Measurements from ENCODE around the gene TMEM121.

TMEM121 gene

GRCh38 chr14:105525861-105526775 lies at the start of gene TMEM121:
Gene TMEM121 (plus strand): TSS chr14:105526583. CDS start chr14:105528835, 2,252 bp downstream.
- Histone ChIP-seq H4K20me1 (peaks cover 0 to 15% (median 0%) of the 10 kb centered on the region in 11 experiments; a peak in 6 of 22 replicates), H3K9ac (peak within 1 kb of the TSS; percentile 77 to 88 (median 85)), H3K4me3 (peak within 1 kb of the TSS; percentile 60 to 84 (median 72)), H3K27me3 (peaks cover 0 to 19% (median 0%) of the 10 kb centered on the region in 11 experiments; a peak in 7 of 22 replicates), H3K27ac (peak within 1 kb of the TSS in 10 of 11 experiments; percentile 9 to 89 (median 75); a peak in 17 of 22 replicates), H3K4me2 (peak within 1 kb of the TSS; percentile 95 to 100 (median 99)), H3K4me1 (peaks cover 33 to 55% (median 46%) of the 10 kb centered on the region in 10 experiments), H3K9me3 (replicated peaks in 1 of 11) (no peaks in the 10 kb centered on the region), H3K36me3 (no peaks in the 10 kb centered on the region)
- no peak for TF ChIP-seq Cebpa-rat (IDR thresholded peaks at IDR 0.05)

DNA sequence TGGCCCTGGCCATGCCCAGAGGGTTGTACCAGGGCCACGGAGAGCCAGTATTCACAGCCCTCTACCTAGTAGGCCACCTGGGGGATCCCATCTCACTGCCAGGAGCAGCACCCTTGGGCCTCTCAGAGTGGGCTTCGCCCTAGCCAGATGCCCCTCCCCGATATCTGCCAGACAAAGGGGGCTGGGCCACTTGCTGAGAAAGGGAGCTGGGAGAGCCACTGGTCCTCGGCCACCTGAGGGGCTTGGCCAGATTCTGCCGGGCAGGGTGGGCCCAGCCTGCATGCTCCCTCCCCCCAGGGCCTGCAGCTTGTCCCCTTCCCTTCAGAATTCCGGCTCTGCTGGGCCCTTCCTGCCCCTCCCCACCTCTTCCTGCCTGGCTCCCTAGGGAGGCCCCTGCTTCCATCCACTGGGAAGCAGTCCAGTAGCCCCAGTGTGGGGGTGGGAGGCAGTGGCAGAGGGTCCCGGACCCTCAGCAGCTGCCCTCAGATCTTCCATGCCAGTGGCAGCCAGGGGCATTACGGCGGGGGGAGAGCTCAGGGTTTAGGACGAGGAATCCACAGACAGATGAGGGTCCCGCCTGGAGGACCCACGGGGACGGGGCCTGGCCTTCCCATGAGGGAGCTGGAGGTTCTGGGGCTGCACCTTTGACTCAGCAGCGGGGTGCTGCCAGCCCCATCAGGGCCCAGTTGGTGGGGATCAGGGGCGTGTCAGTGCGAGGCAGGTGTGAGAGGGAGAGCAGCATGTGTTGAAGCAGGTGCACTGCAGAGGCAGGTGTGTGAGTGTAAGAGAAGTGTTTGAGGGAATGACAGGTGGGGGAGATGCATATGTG lies 49.3 kb upstream of the TMEM121 start:
- H3K4me2 ChIP-seq, result peak overlapping the region; percentile 88 to 100 (median 99)
- peaks cover 50 to 82% (median 75%) of the 10 kb centered on the region in 10 experiments for H3K4me1 ChIP-seq
- H3K27ac ChIP-seq, result no peak overlapping the region

DNA sequence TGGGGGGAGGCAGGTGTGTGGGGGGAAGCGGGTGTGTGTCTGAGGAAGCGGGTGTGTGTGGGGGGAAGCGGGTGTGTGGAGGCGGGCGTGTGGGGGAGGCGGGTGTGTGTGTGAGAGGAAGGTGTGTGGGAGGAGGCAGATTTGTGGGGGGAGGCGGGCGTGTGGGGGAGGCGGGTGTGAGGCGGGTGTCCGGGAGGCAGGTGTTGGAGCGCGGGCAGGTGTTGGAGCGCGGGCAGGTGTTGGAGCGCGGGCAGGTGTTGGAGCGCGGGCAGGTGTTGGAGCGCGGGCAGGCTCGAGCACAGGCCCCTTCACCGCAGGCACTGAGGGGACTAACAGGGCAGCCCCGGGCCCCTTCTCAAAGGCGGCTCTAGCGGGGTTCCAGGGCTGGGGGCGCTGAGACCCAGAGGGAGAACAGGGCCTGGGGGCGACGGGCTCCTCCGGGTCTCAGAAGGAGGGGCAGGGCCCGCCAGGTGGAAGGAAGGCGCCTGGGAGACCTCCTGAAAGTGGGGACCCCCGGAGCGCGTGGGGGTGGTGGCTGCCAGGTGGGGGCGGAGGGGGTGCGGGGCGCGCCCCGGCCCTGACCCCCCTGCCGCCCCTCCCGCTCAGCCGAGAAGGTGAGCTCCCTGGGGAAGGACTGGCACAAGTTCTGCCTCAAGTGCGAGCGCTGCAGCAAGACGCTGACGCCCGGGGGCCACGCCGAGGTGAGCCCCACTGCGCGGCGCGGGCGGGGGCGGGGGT lies 48.6 kb upstream of the TMEM121 start:
- H3K27me3 ChIP-seq, result peaks cover 49 to 62% (median 61%) of the 10 kb centered on the region in 11 experiments
- H3K4me1 ChIP-seq, result peaks cover 51 to 82% (median 75%) of the 10 kb centered on the region in 10 experiments
- peaks cover 0 to 76% (median 38%) of the 10 kb centered on the region in 11 experiments; a peak in 19 of 22 replicates for H4K20me1 ChIP-seq
- H3K9me3 ChIP-seq (replicated peaks in 1 of 11), result peaks cover 0 to 6% (median 0%) of the 10 kb centered on the region in 11 experiments; a peak in 2 of 22 replicates
- no peak for TF ChIP-seq Cebpa-rat (IDR thresholded peaks at IDR 0.05)
- no peak overlapping the region for H3K4me3 ChIP-seq
- H3K27ac ChIP-seq, result no peak overlapping the region
- peak overlapping the region in 10 of 11 experiments; percentile 11 to 100 (median 64); a peak in 16 of 22 replicates for H3K4me2 ChIP-seq
- H3K9ac ChIP-seq, result no peak overlapping the region
- H3K36me3 ChIP-seq, result no peaks in the 10 kb centered on the region

More for the DNA sequence above, 49.3 kb upstream of the TMEM121 start:
- peak overlapping the region in 6 of 11 experiments; percentile 66 to 80 (median 72); a peak in 5 of 22 replicates for H3K9ac ChIP-seq
- peaks cover 49 to 62% (median 61%) of the 10 kb centered on the region in 11 experiments for H3K27me3 ChIP-seq
- TF ChIP-seq Cebpa-rat (IDR thresholded peaks at IDR 0.05), result no peak
- H3K4me3 ChIP-seq, result peak overlapping the region in 8 of 10 experiments; percentile 20 to 81 (median 72); a peak in 12 of 20 replicates
- no peaks in the 10 kb centered on the region for H3K36me3 ChIP-seq
- peaks cover 0 to 6% (median 0%) of the 10 kb centered on the region in 11 experiments; a peak in 2 of 22 replicates for H3K9me3 ChIP-seq (replicated peaks in 1 of 11)
- H4K20me1 ChIP-seq, result peaks cover 0 to 76% (median 46%) of the 10 kb centered on the region in 11 experiments; a peak in 19 of 22 replicates

DNA sequence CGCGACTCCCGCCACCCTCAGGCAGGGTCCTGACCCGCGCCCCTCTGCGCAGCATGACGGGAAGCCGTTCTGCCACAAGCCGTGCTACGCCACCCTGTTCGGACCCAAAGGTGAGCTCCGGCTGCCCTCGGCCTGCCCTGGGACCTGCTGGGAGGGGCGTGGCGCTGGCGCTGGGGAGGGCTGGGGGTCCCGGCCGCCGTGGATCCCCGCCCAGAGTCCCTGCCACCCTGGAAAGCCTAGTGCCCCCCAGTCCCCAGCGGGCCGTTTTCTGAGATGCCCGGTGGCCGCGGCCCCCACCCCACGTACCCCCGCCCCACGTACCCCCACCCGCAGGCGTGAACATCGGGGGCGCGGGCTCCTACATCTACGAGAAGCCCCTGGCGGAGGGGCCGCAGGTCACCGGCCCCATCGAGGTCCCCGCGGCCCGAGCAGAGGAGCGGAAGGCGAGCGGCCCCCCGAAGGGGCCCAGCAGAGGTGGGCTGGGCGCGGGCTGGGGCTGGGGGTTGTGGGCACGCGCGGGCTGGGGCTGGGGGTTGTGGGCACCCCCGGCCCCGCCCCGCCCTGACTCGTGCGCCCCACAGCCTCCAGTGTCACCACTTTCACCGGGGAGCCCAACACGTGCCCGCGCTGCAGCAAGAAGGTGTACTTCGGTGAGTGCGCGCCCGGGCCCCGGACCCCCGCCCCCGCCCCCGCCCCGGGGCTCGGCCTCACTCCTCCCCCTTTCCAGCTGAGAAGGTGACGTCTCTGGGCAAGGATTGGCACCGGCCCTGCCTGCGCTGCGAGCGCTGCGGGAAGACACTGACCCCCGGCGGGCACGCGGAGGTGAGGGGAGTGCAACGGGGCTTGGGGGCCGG lies 47.8 kb upstream of the TMEM121 start:
- no peak overlapping the region for H3K4me3 ChIP-seq
- peaks cover 0 to 76% (median 35%) of the 10 kb centered on the region in 11 experiments; a peak in 15 of 22 replicates for H4K20me1 ChIP-seq
- H3K9ac ChIP-seq, result no peak overlapping the region
- no peak overlapping the region for H3K27ac ChIP-seq
- peak overlapping the region in 10 of 11 experiments; percentile 11 to 49 (median 32); a peak in 11 of 22 replicates for H3K4me2 ChIP-seq
- no peaks in the 10 kb centered on the region for H3K36me3 ChIP-seq
- TF ChIP-seq Cebpa-rat (IDR thresholded peaks at IDR 0.05), result no peak
- H3K4me1 ChIP-seq, result peaks cover 55 to 82% (median 75%) of the 10 kb centered on the region in 10 experiments
- H3K27me3 ChIP-seq, result peaks cover 49 to 62% (median 61%) of the 10 kb centered on the region in 11 experiments
- peaks cover 0 to 6% (median 0%) of the 10 kb centered on the region in 11 experiments; a peak in 2 of 22 replicates for H3K9me3 ChIP-seq (replicated peaks in 1 of 11)

DNA sequence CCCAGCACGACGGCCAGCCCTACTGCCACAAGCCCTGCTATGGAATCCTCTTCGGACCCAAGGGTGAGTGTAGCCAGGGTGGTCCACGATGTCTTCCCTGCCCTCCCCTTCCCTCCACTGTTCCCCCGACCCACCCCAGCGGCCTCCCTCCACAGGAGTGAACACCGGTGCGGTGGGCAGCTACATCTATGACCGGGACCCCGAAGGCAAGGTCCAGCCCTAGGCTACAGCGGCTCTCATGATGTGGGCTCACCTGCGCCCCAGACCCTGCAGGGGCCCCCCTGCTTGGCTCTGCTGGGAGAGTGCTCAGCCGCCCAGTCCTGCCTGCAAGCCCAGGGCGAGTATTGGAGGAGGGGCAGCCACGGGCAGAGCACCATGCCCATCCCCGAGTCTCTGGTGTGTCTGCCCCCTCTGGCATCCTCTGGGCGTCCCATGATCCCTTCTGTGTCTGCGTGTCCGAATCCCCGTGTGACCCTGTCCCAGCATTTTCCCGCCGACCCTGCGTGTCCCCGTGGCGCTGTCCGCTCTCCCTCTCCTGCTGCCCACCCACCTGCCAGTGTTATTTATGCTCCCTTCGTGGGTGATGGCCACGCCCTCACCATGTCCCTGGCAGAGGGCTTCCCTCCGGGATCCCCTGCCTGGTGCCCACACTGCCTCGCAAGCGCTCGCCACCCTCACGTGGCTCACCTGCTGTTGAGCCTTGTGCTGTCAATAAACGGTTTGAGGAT lies 46.8 kb upstream of the TMEM121 start:
- peaks cover 49 to 62% (median 61%) of the 10 kb centered on the region in 11 experiments for H3K27me3 ChIP-seq
- H3K36me3 ChIP-seq, result no peaks in the 10 kb centered on the region
- peaks cover 54 to 86% (median 80%) of the 10 kb centered on the region in 10 experiments for H3K4me1 ChIP-seq
- no peak overlapping the region for H3K4me3 ChIP-seq
- H3K9ac ChIP-seq, result no peak overlapping the region
- H3K9me3 ChIP-seq (replicated peaks in 1 of 11), result peaks cover 0 to 6% (median 0%) of the 10 kb centered on the region in 11 experiments; a peak in 2 of 22 replicates
- H3K4me2 ChIP-seq, result peak overlapping the region in 3 of 11 experiments; percentile 12 to 100 (median 28); a peak in 2 of 22 replicates
- no peak for TF ChIP-seq Cebpa-rat (IDR thresholded peaks at IDR 0.05)
- no peak overlapping the region for H3K27ac ChIP-seq
- peaks cover 0 to 76% (median 33%) of the 10 kb centered on the region in 11 experiments; a peak in 15 of 22 replicates for H4K20me1 ChIP-seq

DNA sequence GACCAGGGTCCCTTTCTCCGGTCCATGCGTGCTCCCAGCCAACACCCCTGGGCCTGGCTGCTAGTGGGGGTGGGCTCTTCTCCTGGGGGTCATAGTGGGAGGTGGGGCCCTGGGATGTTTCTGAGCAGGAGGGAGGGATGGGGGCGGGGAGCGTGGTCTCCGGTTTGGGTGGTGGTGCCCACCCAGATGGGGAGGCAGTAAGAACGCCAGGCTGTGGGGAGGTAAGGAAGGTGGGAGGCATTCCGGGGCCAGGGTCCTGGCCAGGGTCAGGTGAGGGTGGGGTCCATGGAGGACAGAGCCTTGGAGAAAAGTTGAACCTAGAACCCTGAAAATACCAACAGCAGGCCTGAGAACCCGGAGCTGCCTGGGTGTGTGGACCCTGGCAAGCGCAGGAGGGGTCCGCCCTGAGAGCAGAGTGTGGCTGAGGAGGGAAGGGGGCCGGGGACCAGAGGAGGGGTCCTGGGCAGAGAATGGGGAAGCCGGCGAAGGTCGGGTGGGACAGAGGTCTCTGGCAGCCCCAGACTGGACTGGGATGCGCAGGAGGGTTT lies 46.1 kb upstream of the TMEM121 start:
- peaks cover 0 to 70% (median 29%) of the 10 kb centered on the region in 11 experiments; a peak in 15 of 22 replicates for H4K20me1 ChIP-seq
- H3K27me3 ChIP-seq, result peaks cover 43 to 62% (median 57%) of the 10 kb centered on the region in 11 experiments
- peaks cover 0 to 6% (median 0%) of the 10 kb centered on the region in 11 experiments; a peak in 2 of 22 replicates for H3K9me3 ChIP-seq (replicated peaks in 1 of 11)
- H3K36me3 ChIP-seq, result no peaks in the 10 kb centered on the region
- H3K27ac ChIP-seq, result peak overlapping the region in 2 of 11 experiments; percentile 90 to 98; a peak in 2 of 22 replicates
- peaks cover 54 to 86% (median 81%) of the 10 kb centered on the region in 10 experiments for H3K4me1 ChIP-seq
- H3K9ac ChIP-seq, result peak overlapping the region in 4 of 11 experiments; percentile 73 to 90 (median 79); a peak in 3 of 22 replicates
- H3K4me2 ChIP-seq, result peak overlapping the region; percentile 96 to 100 (median 100)
- no peak for TF ChIP-seq Cebpa-rat (IDR thresholded peaks at IDR 0.05)
- H3K4me3 ChIP-seq, result no peak overlapping the region

Measured in BLaER1 treated with 17β-estradiol and CSF1 and Interleukin-3, amounts not matched to agents 10 nM and 100 nM (cell line).